ENCODE results near the gene CST6.

CST6 gene

GRCh38 chr11:65982824-65983588, 28.8 kb upstream of the CST6 start:
- ChIA-PET CTCF (interaction anchor here (0.8 to 44.9 kb wide), 5 partner anchors 12 to 278 kb away, joined by 3 to 1090 read pairs (median 5); partner anchors contain the start of genes CCDC85B, CTSW, EFEMP2 and FIBP), POLR2A (interaction anchor here (0.6 to 2.5 kb wide), 4 partner anchors 11 to 123 kb away, joined by 3 to 7 read pairs (median 4); partner anchors contain the start of genes CCDC85B and MUS81)
- H3K4me3 ChIP-seq (ENCODE audit: low read depth, low read length) = no peak overlapping the region
- no peak for TF ChIP-seq CTCF (IDR thresholded peaks at IDR 0.05; ENCODE audit: insufficient read depth, low read length, missing control alignments)
- no peak for DNase-seq (ENCODE audit: low read depth, low spot score)

GRCh38 chr11:65983589-65983987, 28.2 kb upstream of the CST6 start:
- POLR2A ChIA-PET = interaction anchor here (1.4 kb wide), 1 partner anchor 124 kb away, joined by 4 read pairs; the partner anchor contains the start of gene MUS81
- DNase-seq (ENCODE audit: low read depth, low spot score) = no peak
- no peak overlapping the region for H3K4me3 ChIP-seq (ENCODE audit: low read depth, low read length)
- TF ChIP-seq CTCF (IDR thresholded peaks at IDR 0.05; ENCODE audit: insufficient read depth, low read length, missing control alignments) = no peak
- CTCF ChIA-PET = interaction anchor here (1.9 to 44.9 kb wide), 3 partner anchors 13 to 124 kb away, joined by 5 to 1090 read pairs (median 8); partner anchors contain the start of genes CCDC85B, CTSW, EFEMP2 and FIBP

- TF ChIP-seq CTCF (IDR thresholded peaks at IDR 0.05; ENCODE audit: insufficient read depth, low read length, missing control alignments) = no peak
- H3K4me3 ChIP-seq (ENCODE audit: low read depth, low read length) = no peak overlapping the region
- DNase-seq (ENCODE audit: low read depth, low spot score) = no peak
- CTCF ChIA-PET = interaction anchor here (1.0 to 44.9 kb wide), 11 partner anchors 11 to 276 kb away, joined by 3 to 1090 read pairs (median 8); partner anchors contain the start of genes CCDC85B, CTSW, EFEMP2 and FIBP
- POLR2A ChIA-PET = no interaction called here
Measured at GRCh38 chr11:65987336-65987735, 24.5 kb upstream of the CST6 start.

- CTCF ChIA-PET = interaction anchor here (0.6 to 44.9 kb wide), 36 partner anchors 9 to 374 kb away, joined by 3 to 1090 read pairs (median 4); partner anchors contain the start of genes CCDC85B, CTSW, EFEMP2 and FIBP
- H3K4me3 ChIP-seq (ENCODE audit: low read depth, low read length) = no peak overlapping the region
- DNase-seq (ENCODE audit: low read depth, low spot score) = peak; percentile 79
- TF ChIP-seq CTCF (IDR thresholded peaks at IDR 0.05; ENCODE audit: insufficient read depth, low read length, missing control alignments) = peak; percentile 94
- POLR2A ChIA-PET = interaction anchor here (0.7 to 1.0 kb wide), 2 partner anchors 98 to 131 kb away, joined by 3 read pairs; partner anchors contain the start of genes CCDC85B and CFL1
Measured at GRCh38 chr11:65988791-65989592, 22.8 kb upstream of the CST6 start.

- POLR2A ChIA-PET = interaction anchor here (1.0 kb wide), 1 partner anchor 120 kb away, joined by 3 read pairs; the partner anchor contains the start of gene EFEMP2
- CTCF ChIA-PET = interaction anchor here (1.0 to 44.9 kb wide), 11 partner anchors 7 to 287 kb away, joined by 3 to 1090 read pairs (median 10); partner anchors contain the start of genes CCDC85B, CTSW, EFEMP2 and FIBP
- TF ChIP-seq CTCF (IDR thresholded peaks at IDR 0.05; ENCODE audit: insufficient read depth, low read length, missing control alignments) = no peak
- H3K4me3 ChIP-seq (ENCODE audit: low read depth, low read length) = no peak overlapping the region
- no peak for DNase-seq (ENCODE audit: low read depth, low spot score)
Measured at GRCh38 chr11:65992056-65992455, 19.8 kb upstream of the CST6 start.
